Measurements from ENCODE around the gene NKX2-2. TPM values are rescaled to one million over a fixed set of nuclear protein-coding genes. Genes with fewer than 3 reads are reported as not detected.

The NKX2-2 gene
- total RNA-seq, 1 experiment from 2014 or later = not detected

DNA sequence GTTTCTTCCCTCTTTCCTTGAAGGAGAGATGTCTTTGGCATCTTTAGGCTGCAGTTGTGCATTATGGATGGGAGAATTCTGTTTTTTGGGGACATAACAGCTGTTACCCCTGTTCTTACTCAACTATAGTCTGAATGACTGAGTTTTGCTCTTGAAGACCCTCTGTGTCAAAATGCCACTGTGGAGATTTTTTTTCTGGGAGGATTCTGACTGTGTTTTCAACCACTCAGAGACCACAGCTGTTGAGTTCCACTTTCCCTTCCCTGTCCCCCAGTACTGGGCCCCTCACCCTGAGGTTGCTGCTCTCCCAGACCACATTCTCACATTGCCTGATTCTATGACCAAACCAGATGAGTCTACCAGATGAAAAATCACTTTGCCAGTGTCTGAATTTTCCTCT is 48.1 kb downstream of the NKX2-2 start:
- Histone ChIP-seq H3K4me1 (no peaks in the 10 kb centered on the region), H3K36me3 (ENCODE audit: control insufficient read depth, insufficient read depth, low read length) (no peaks in the 10 kb centered on the region), H3K4me3 (ENCODE audit: low read depth, low read length) (no peak overlapping the region), H3K9me3 (no peaks in the 10 kb centered on the region), H3K27me3 (replicated peaks; ENCODE audit: control insufficient read depth, insufficient read depth, low read length) (no peaks in the 10 kb centered on the region; the same call in 1 of the 2 replicates)
- ChIA-PET POLR2A (no interaction called here), CTCF (no interaction called here)
- intact Hi-C loops (cut with micrococcal nuclease; ENCODE audit: unreplicated experiment) = no loop called here
- no TSS peak for BruUV-seq (replicated peaks)
- H3K27ac Mint-ChIP-seq (ENCODE audit: unreplicated experiment) = no peak overlapping the region
- no peaks in the 10 kb centered on the region for H3K4me1 Mint-ChIP-seq (ENCODE audit: low read depth, unreplicated experiment)
- H3K4me3 Mint-ChIP-seq (ENCODE audit: unreplicated experiment) = no peak overlapping the region
- TF ChIP-seq CTCF (IDR thresholded peaks at IDR 0.05; ENCODE audit: insufficient read depth in 1 of 2, low read depth in 1 of 2, low read length in 1 of 2, severe bottlenecking in 1 of 2, unreplicated experiment in 1 of 2) = no peak
- H3K27me3 Mint-ChIP-seq (ENCODE audit: insufficient read depth, unreplicated experiment) = peaks cover 10% of the 10 kb centered on the region
- DNase-seq = no peak
- no peaks in the 10 kb centered on the region for H3K36me3 Mint-ChIP-seq (ENCODE audit: insufficient read depth, unreplicated experiment)
- peaks cover 10% of the 10 kb centered on the region for H3K9me3 Mint-ChIP-seq (ENCODE audit: unreplicated experiment)

- H3K4me1 ChIP-seq = no peaks in the 10 kb centered on the region
- Mint-ChIP-seq H3K4me1 (ENCODE audit: low read depth, unreplicated experiment) (no peaks in the 10 kb centered on the region), H3K27ac (ENCODE audit: unreplicated experiment) (no peak overlapping the region), H3K4me3 (ENCODE audit: unreplicated experiment) (no peak overlapping the region), H3K27me3 (ENCODE audit: insufficient read depth, unreplicated experiment) (peaks cover 10% of the 10 kb centered on the region), H3K9me3 (ENCODE audit: unreplicated experiment) (peaks cover 10% of the 10 kb centered on the region), H3K36me3 (ENCODE audit: insufficient read depth, unreplicated experiment) (no peaks in the 10 kb centered on the region)
- no peaks in the 10 kb centered on the region for H3K9me3 ChIP-seq
- H3K36me3 ChIP-seq (ENCODE audit: control insufficient read depth, insufficient read depth, low read length) = no peaks in the 10 kb centered on the region
- no peak for TF ChIP-seq CTCF (IDR thresholded peaks at IDR 0.05; ENCODE audit: insufficient read depth in 1 of 2, low read depth in 1 of 2, low read length in 1 of 2, severe bottlenecking in 1 of 2, unreplicated experiment in 1 of 2)
- no peak overlapping the region for H3K4me3 ChIP-seq (ENCODE audit: low read depth, low read length)
- POLR2A ChIA-PET = no interaction called here
- DNase-seq = no peak
- H3K27me3 ChIP-seq (replicated peaks; ENCODE audit: control insufficient read depth, insufficient read depth, low read length) = no peaks in the 10 kb centered on the region; the same call in 1 of the 2 replicates
- CTCF ChIA-PET = no interaction called here
- BruUV-seq (replicated peaks) = no TSS peak
- intact Hi-C loops (cut with micrococcal nuclease; ENCODE audit: unreplicated experiment) = no loop called here
Measured at GRCh38 chr20:21464916-21465315, 48.9 kb downstream of the NKX2-2 start.

Other genes with a start within 250 kb of the NKX2-2 start
- gene XRN2, start 210.7 kb downstream of the NKX2-2 start, total RNA-seq (2022) = 79.8 and 86.3 TPM in 2 replicates
- not detected in 2 replicates for gene NKX2-4, start 116.5 kb downstream of the NKX2-2 start, total RNA-seq (2022)
- gene PAX1, start 191.6 kb upstream of the NKX2-2 start, total RNA-seq (2022) = not detected in 2 replicates